ENCODE data around the gene SERPINH1. TPM values are rescaled to one million over a fixed set of nuclear protein-coding genes. Genes with fewer than 3 reads are reported as not detected.

SERPINH1 gene
- total RNA-seq, 1 donor from 2014 or later = 4.5 TPM

- ATAC-seq (ENCODE audit: low read depth) = no peak
- DNase-seq = no peak
- TF ChIP-seq, protein P1, sequence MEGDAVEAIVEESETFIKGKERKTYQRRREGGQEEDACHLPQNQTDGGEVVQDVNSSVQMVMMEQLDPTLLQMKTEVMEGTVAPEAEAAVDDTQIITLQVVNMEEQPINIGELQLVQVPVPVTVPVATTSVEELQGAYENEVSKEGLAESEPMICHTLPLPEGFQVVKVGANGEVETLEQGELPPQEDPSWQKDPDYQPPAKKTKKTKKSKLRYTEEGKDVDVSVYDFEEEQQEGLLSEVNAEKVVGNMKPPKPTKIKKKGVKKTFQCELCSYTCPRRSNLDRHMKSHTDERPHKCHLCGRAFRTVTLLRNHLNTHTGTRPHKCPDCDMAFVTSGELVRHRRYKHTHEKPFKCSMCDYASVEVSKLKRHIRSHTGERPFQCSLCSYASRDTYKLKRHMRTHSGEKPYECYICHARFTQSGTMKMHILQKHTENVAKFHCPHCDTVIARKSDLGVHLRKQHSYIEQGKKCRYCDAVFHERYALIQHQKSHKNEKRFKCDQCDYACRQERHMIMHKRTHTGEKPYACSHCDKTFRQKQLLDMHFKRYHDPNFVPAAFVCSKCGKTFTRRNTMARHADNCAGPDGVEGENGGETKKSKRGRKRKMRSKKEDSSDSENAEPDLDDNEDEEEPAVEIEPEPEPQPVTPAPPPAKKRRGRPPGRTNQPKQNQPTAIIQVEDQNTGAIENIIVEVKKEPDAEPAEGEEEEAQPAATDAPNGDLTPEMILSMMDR (IDR thresholded peaks at IDR 0.05) = no peak
- ChIA-PET POLR2A (no interaction called here), CTCF (no interaction called here)
- Mint-ChIP-seq H3K4me1 (no peaks in the 10 kb centered on the region), H3K27ac (no peak overlapping the region), H3K4me3 (no peak overlapping the region), H3K9me3 (no peaks in the 10 kb centered on the region), H3K36me3 (ENCODE audit: low read depth) (no peaks in the 10 kb centered on the region), H3K27me3 (peaks cover 7% of the 10 kb centered on the region)
- intact Hi-C loops (cut with micrococcal nuclease) = no loop called here
Measured at GRCh38 chr11:75611823-75612222, 49.8 kb downstream of the SERPINH1 start.

DNA sequence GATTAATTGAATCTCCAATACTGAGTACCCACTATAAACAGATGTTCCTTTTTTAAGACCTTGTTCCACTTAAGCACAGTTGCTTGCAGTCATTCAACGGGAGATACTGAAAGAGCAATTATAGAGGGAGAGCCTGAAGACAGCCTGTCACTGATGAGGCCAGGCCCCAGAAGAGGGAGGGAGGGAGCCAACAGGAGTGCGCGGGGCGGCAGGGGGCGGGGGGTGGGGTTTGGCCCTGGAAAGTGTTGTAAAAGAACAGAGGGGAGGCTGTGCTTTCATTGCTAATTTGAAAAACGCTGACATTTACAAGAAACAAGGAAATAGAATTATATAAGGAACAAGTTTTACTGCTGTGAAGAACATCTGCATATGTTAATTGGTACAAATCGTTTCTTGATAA lies 53.7 kb downstream of the SERPINH1 start:
- ATAC-seq (ENCODE audit: low read depth) (no peak), DNase-seq (no peak)
- Mint-ChIP-seq H3K27ac (no peak overlapping the region), H3K4me3 (no peak overlapping the region), H3K9me3 (peaks cover 2% of the 10 kb centered on the region), H3K4me1 (no peaks in the 10 kb centered on the region), H3K36me3 (ENCODE audit: low read depth) (no peaks in the 10 kb centered on the region), H3K27me3 (peaks cover 9% of the 10 kb centered on the region)
- ChIA-PET CTCF (no interaction called here), POLR2A (no interaction called here)
- TF ChIP-seq, protein P1 (IDR thresholded peaks at IDR 0.05) = no peak
- intact Hi-C loops (cut with micrococcal nuclease) = no loop called here

DNA sequence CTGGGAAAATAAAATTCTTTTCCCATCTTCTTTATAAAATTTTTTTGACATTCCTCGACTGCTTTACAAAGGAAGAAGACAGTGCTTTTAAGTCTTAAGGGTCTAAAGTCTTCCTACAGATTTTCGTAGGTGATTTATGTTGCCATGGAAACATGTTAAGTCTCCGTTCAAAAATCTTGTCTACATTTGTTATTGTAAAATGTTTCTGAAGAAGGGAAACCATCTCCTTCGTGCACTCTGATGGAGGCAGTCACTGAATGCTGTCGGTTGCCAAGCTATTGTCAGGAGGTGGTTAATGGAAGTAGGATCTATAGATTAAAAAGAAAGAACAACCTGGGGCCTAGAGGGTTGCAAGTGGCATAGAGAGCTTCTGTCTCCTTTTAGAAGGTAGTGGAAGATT lies 54.2 kb downstream of the SERPINH1 start:
- no peaks in the 10 kb centered on the region for H3K36me3 Mint-ChIP-seq (ENCODE audit: low read depth)
- no peaks in the 10 kb centered on the region for H3K4me1 Mint-ChIP-seq
- H3K27me3 Mint-ChIP-seq = peaks cover 9% of the 10 kb centered on the region
- ChIA-PET CTCF (no interaction called here), POLR2A (no interaction called here)
- H3K27ac Mint-ChIP-seq = no peak overlapping the region
- H3K4me3 Mint-ChIP-seq = no peak overlapping the region
- peaks cover 2% of the 10 kb centered on the region for H3K9me3 Mint-ChIP-seq
- DNase-seq (no peak), ATAC-seq (ENCODE audit: low read depth) (no peak)
- intact Hi-C loops (cut with micrococcal nuclease) = no loop called here
- TF ChIP-seq, protein P1 (IDR thresholded peaks at IDR 0.05) = no peak

Other genes starting within 250 kb of the SERPINH1 start
- 0.24 and 0.62 TPM in 2 replicates for gene ARRB1, start 210.6 kb upstream of the SERPINH1 start, total RNA-seq
- 4,635 and 5,236 TPM in 2 replicates for gene RPS3, start 162.7 kb upstream of the SERPINH1 start, total RNA-seq
- 0.11 and 0.49 TPM in 2 replicates for gene KLHL35, start 129.1 kb upstream of the SERPINH1 start, total RNA-seq
- gene GDPD5, start 36.3 kb upstream of the SERPINH1 start, total RNA-seq = 22.2 and 23.9 TPM in 2 replicates
- gene MAP6, start 106.8 kb downstream of the SERPINH1 start, total RNA-seq = 0.40 and 0.44 TPM in 2 replicates
- gene MOGAT2, start 155.6 kb downstream of the SERPINH1 start, total RNA-seq = 0.22 TPM in 1 of 2 replicates, not detected in the other
- gene DGAT2, start 206.5 kb downstream of the SERPINH1 start, total RNA-seq = 6.9 and 7.9 TPM in 2 replicates

Data from activated B cell treated with CpG ODN at 0.5 μM for 24 hours (primary cell).